ENCODE results near the gene IKZF4.
A peak's percentile ranks its signal among the peaks of the same experiment; 100 is the strongest.
"Not testable (repeated sequence)": the region's sequence is repeated elsewhere in the genome, so short reads cannot be mapped to it uniquely, and the experiment has no call there.

Gene IKZF4

GRCh38 chr12:55999522-55999921, 21.3 kb upstream of the IKZF4 start:
- not testable (repeated sequence) for DNase-seq (ENCODE audit: low read depth)

GRCh38 chr12:55999999-56000540, 20.8 kb upstream of the IKZF4 start:
- not testable (repeated sequence) for DNase-seq (ENCODE audit: low read depth)

- DNase-seq (ENCODE audit: low read depth): no peak
Observed at GRCh38 chr12:56001487-56002100, 19.2 kb upstream of the IKZF4 start.

- DNase-seq (ENCODE audit: low read depth): not testable (repeated sequence)
Observed at GRCh38 chr12:56003376-56003775, 17.5 kb upstream of the IKZF4 start.

GRCh38 chr12:56004211-56004610, 16.6 kb upstream of the IKZF4 start:
- no peak for DNase-seq (ENCODE audit: low read depth)

- DNase-seq (ENCODE audit: low read depth): peak; percentile 56
Observed at GRCh38 chr12:56007564-56008559, 13.0 kb upstream of the IKZF4 start.

GRCh38 chr12:56010111-56010570, 10.7 kb upstream of the IKZF4 start:
- no peak for DNase-seq (ENCODE audit: low read depth)

GRCh38 chr12:56011509-56012090, 9.2 kb upstream of the IKZF4 start:
- DNase-seq (ENCODE audit: low read depth): no peak

GRCh38 chr12:56013482-56013881, 7.4 kb upstream of the IKZF4 start:
- no peak for DNase-seq (ENCODE audit: low read depth)

- DNase-seq (ENCODE audit: low read depth): no peak
Observed at GRCh38 chr12:56014205-56014604, 6.6 kb upstream of the IKZF4 start.

GRCh38 chr12:56017181-56017580, 3.7 kb upstream of the IKZF4 start:
- no peak for DNase-seq (ENCODE audit: low read depth)

- DNase-seq (ENCODE audit: low read depth): no peak
Observed at GRCh38 chr12:56018356-56018755, 2.5 kb upstream of the IKZF4 start.

- DNase-seq (ENCODE audit: low read depth): no peak
Observed at GRCh38 chr12:56021889-56022497, 1.1 kb downstream of the IKZF4 start.

- DNase-seq (ENCODE audit: low read depth): no peak
Observed at GRCh38 chr12:56028511-56029165, 7.8 kb downstream of the IKZF4 start.

GRCh38 chr12:56029166-56029519, 8.3 kb downstream of the IKZF4 start:
- no peak for DNase-seq (ENCODE audit: low read depth)

- DNase-seq (ENCODE audit: low read depth): no peak
Observed at GRCh38 chr12:56029666-56030293, 8.9 kb downstream of the IKZF4 start.

- no peak for DNase-seq (ENCODE audit: low read depth)
Observed at GRCh38 chr12:56031987-56032386, 11.1 kb downstream of the IKZF4 start.

- DNase-seq (ENCODE audit: low read depth): no peak
Observed at GRCh38 chr12:56034586-56035332, 13.9 kb downstream of the IKZF4 start.

GRCh38 chr12:56037161-56037560, 16.3 kb downstream of the IKZF4 start:
- no peak for DNase-seq (ENCODE audit: low read depth)

- no peak for DNase-seq (ENCODE audit: low read depth)
Observed at GRCh38 chr12:56038022-56038655, 17.3 kb downstream of the IKZF4 start.
